ENCODE measurements around the gene EVI2A.
"Not testable (repeated sequence)": the region's sequence is repeated elsewhere in the genome, so short reads cannot be mapped to it uniquely, and the experiment has no call there.

The EVI2A gene

GRCh38 chr17:31311526-31311925 is 9.9 kb downstream of the EVI2A start:
- no peak for DNase-seq

GRCh38 chr17:31310886-31311285 is 10.5 kb downstream of the EVI2A start:
- no peak for DNase-seq

- no peak for DNase-seq
These were observed 11.2 kb downstream of the EVI2A start for GRCh38 chr17:31310260-31310659.

GRCh38 chr17:31309556-31309955 is 11.9 kb downstream of the EVI2A start:
- no peak for DNase-seq

GRCh38 chr17:31308372-31309334 is 12.8 kb downstream of the EVI2A start:
- DNase-seq, result no peak

GRCh38 chr17:31307640-31308039 is 13.8 kb downstream of the EVI2A start:
- no peak for DNase-seq

- no peak for DNase-seq
These were observed 21.8 kb downstream of the EVI2A start for GRCh38 chr17:31299624-31300023.

- DNase-seq, result no peak
These were observed 24.3 kb downstream of the EVI2A start, which contains the start of gene OMG for GRCh38 chr17:31297090-31297489. TSS of gene OMG (minus strand) at chr17:31297239. CDS start at chr17:31296331, 908 bp downstream.

- DNase-seq, result no peak
These were observed 25.3 kb downstream of the EVI2A start for GRCh38 chr17:31296142-31296541.

GRCh38 chr17:31295489-31295871 is 25.9 kb downstream of the EVI2A start:
- no peak for DNase-seq

- no peak for DNase-seq
These were observed 26.5 kb downstream of the EVI2A start for GRCh38 chr17:31294820-31295488.

GRCh38 chr17:31294231-31294630 is 27.2 kb downstream of the EVI2A start:
- no peak for DNase-seq

- DNase-seq, result no peak
These were observed 27.8 kb downstream of the EVI2A start for GRCh38 chr17:31293581-31293980.

GRCh38 chr17:31291820-31292219 is 29.6 kb downstream of the EVI2A start:
- no peak for DNase-seq

- no peak for DNase-seq
These were observed 31.6 kb downstream of the EVI2A start for GRCh38 chr17:31289790-31290189.

GRCh38 chr17:31287932-31288331 is 33.5 kb downstream of the EVI2A start:
- DNase-seq, result not testable (repeated sequence)

GRCh38 chr17:31286587-31286986 is 34.8 kb downstream of the EVI2A start:
- DNase-seq, result no peak

GRCh38 chr17:31283841-31284240 is 37.6 kb downstream of the EVI2A start:
- no peak for DNase-seq

- no peak for DNase-seq
These were observed 40.4 kb downstream of the EVI2A start for GRCh38 chr17:31281061-31281460.

GRCh38 chr17:31279401-31279800 is 42.0 kb downstream of the EVI2A start:
- no peak for DNase-seq

- no peak for DNase-seq
These were observed 46.3 kb downstream of the EVI2A start for GRCh38 chr17:31275116-31275515.

- DNase-seq, result no peak
These were observed 47.2 kb downstream of the EVI2A start for GRCh38 chr17:31274252-31274651.

GRCh38 chr17:31273516-31273915 is 47.9 kb downstream of the EVI2A start:
- no peak for DNase-seq

GRCh38 chr17:31272803-31273202 is 48.6 kb downstream of the EVI2A start:
- no peak for DNase-seq
